GM10847 (cell line): ENCODE results near the gene ATP6V0A4.

Experiments
- POLR2A ChIP-seq: IDR thresholded peaks from 2 replicates; pipeline ENCODE4 v1.6.1; 2011; ENCODE audit not compliant: insufficient read length; ENCODE audit errors: extremely low read depth

Gene ATP6V0A4

GRCh38 chr7:138773817-138774216, 24.2 kb downstream of the ATP6V0A4 start:
- no peak for TF ChIP-seq POLR2A

GRCh38 chr7:138773176-138773575, 24.8 kb downstream of the ATP6V0A4 start:
- TF ChIP-seq POLR2A: no peak

GRCh38 chr7:138770904-138771303, 27.1 kb downstream of the ATP6V0A4 start:
- TF ChIP-seq POLR2A: no peak

DNA sequence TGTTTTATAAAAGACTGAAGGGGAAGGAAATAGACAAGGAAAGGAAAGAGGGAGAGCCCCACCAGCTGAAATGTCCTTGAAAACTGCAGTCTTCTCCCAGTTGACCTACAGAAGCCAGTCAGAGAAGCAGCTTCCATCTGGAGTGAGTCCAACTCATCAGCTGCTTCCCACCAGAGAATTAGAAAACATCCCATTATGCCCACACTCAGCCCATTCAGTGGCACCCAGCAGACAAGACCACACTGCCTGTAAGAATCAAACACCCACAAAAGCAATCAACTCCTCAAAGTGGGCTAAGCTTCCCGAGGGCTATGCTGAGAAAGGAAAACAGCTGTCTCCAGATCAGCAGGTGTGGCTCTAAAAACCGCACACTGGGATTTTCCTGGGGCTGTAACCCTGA, 29.8 kb downstream of the ATP6V0A4 start:
- no peak for TF ChIP-seq POLR2A

- TF ChIP-seq POLR2A: no peak
Observed at GRCh38 chr7:138756591-138757242, 41.3 kb downstream of the ATP6V0A4 start.

- no peak for TF ChIP-seq POLR2A
Observed at GRCh38 chr7:138755842-138756590, 42.0 kb downstream of the ATP6V0A4 start.

DNA sequence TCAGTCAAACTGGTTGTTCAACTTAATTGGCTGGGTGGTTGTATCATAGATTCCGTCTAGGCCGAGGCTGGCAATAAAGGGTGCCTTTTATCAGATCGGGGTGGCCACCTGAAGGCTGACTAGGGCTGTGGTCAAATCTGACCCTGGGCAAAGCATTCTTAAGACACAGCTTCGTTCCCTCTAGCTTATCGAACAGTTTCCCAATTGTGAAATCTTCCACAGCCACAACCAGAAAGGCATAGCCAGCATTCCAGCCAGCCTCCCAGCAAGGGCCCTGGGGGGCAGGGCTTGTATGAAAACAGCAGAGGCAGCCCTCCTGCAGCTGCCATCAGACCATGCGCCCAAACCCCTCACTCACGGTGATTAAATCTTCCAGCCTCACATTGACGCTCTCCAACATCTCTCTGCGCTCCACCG, 42.7 kb downstream of the ATP6V0A4 start:
- no peak for TF ChIP-seq POLR2A

DNA sequence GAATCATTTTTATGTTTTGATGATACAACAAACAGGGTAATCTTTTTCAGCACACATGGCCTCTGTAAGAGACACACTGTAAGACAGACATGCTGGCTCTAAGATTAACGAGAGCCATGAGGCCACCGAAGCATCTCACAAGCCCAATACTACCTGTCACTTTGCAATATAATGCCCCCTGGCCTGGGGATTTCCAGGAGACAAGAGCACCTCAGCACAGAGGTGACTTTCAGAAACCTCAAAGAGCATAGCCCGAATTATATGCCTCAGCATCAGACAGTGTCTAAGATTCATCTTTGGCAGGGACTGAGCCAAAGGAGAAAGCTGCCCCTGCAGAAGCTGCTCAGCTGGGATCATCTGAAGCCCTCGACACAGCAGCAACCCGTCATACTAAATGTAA, 44.4 kb downstream of the ATP6V0A4 start:
- TF ChIP-seq POLR2A: no peak

GRCh38 chr7:138753150-138753518, 44.9 kb downstream of the ATP6V0A4 start:
- no peak for TF ChIP-seq POLR2A

GRCh38 chr7:138752518-138753149, 45.4 kb downstream of the ATP6V0A4 start:
- no peak for TF ChIP-seq POLR2A

- TF ChIP-seq POLR2A: no peak
Observed at GRCh38 chr7:138750901-138751464, 47.0 kb downstream of the ATP6V0A4 start.

GRCh38 chr7:138750473-138750872, 47.5 kb downstream of the ATP6V0A4 start:
- TF ChIP-seq POLR2A: no peak

GRCh38 chr7:138749960-138750359, 48.0 kb downstream of the ATP6V0A4 start:
- TF ChIP-seq POLR2A: no peak

- TF ChIP-seq POLR2A: no peak
Observed at GRCh38 chr7:138748666-138749065, 49.3 kb downstream of the ATP6V0A4 start.

DNA sequence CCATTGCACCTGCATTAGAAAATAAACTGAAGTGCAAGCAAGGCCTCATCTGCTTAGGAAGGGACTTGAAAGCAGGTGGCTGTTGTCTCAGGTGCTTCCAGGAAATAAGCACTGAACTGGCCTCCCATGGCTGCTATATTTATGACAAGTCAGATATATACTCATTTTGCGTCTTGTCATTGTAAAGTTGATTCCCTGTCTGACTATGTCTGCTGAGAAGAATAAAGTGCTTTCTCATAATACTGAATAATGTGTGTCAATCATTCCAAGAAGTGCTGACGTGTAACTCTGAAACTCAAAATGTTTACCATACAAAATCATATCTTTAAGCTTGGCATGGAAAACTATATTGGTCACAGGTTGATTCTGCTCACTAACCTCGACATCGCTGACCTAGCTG, 51.9 kb downstream of the ATP6V0A4 start:
- no peak for TF ChIP-seq POLR2A

- TF ChIP-seq POLR2A: no peak
Observed at GRCh38 chr7:138745189-138745588, 52.8 kb downstream of the ATP6V0A4 start.
